Pancreas (tissue), 10 donors: ENCODE measurements around the gene RBM19. TPM values are rescaled to one million over a fixed set of nuclear protein-coding genes. Genes with fewer than 3 reads are reported as not detected.

Experiments used
- ATAC-seq, 4 donors: fragments of 200-7000 bp; cut with Tn5 transposase; one replicate each; pipeline versions ENCODE4 v1.8.0 to v1.9.1; 2020; ENCODE audit warnings: mild to moderate bottlenecking in 4 of 4, moderate library complexity in 4 of 4
- DNase-seq, 6 donors: peaks; one replicate each; pipeline ENCODE4 v3.0.0-alpha.2; 2020
- FAIRE-seq: peaks from 2 replicates; lab custom pipeline; 2012; peaks lifted over from hg19 to GRCh38; lab: Jason Lieb, UNC
- H3K27ac ChIP-seq, 4 donors: fragments of 200-600 bp; sonication (generic); 1 replicate in 3 of 4; 2 replicates in 1 of 4; pipeline versions ENCODE4 v1.5.0 to v1.8.0; 2020
- H3K27me3 ChIP-seq, 4 donors: fragments of 200-600 bp; one replicate each; pipeline ENCODE4 v1.8.0; 2021
- H3K36me3 ChIP-seq, 3 donors: fragments of 200-600 bp; sonication (generic) in 1 of 3; one replicate each; pipeline versions ENCODE4 v1.5.0 to v1.8.0; 2020 to 2021
- H3K4me1 ChIP-seq, 3 donors: fragments of 200-600 bp; one replicate each; pipeline ENCODE4 v1.8.0; 2021
- H3K4me3 ChIP-seq, 4 donors: fragments of 200-600 bp; sonication (generic) in 2 of 4; one replicate each; pipeline versions ENCODE4 v1.5.0 to v1.8.0; 2020 to 2021
- H3K9me3 ChIP-seq, 4 donors: fragments of 200-600 bp; one replicate each; pipeline ENCODE4 v1.8.0; 2021
- WGBS, 2 donors: extraction: QIAGEN DNeasy Blood & Tissue Kit; methylation state at CpG; one replicate each; pipeline ENCODE4 v1.1.7; 2013; 5-methylcytosine and 5-hydroxymethylcytosine counted together
- intact Hi-C, 3 donors: fragments of 100-400 bp; cut with DNase I; formaldehyde crosslinking; loops; one replicate each; pipeline versions ENCODE4 v1.11.1 to v1.14.2; 2022
- polyA plus RNA-seq, 2 donors: library from polyadenylated mRNA; stranded (reverse); fragments of 200-250 nt; gene quantifications; one replicate each; pipeline ENCODE4 v1.2.3, GENCODE V29; 2013
- total RNA-seq, 6 donors: library from RNA; stranded (reverse); fragmentation: NEBNext Ultra II Directional in 4 of 6; extraction: Animal tissue kit (Norgen Biotek cat#: 25700) in 4 of 6; gene quantifications; one replicate each; pipeline versions ENCODE4 v1.2.1 to v1.2.4, GENCODE V29; 2021 to 2023
- TF ChIP-seq, protein P1 (sequence below), 4 donors: fragments of 200-600 bp; sonication (generic) in 3 of 4; IDR thresholded peaks; one replicate each; pipeline versions ENCODE4 v1.5.0 to v1.8.0; 2021; ENCODE audit warnings: antibody characterized with exemption in 4 of 4
- donor health status: healthy with polysubstance abuse.
- donor health status: DM: no; HTN: no; CAD: no; lungs with moderate emphysema.
- donor health status: DM: no; HTN: no; CAD: no.
- donor health status: control.
- donor health status: control.
- donor health status: Bipolar disorder and iron deficiency.
- donor health status: DM: yes; HTN: yes; CAD: no.
- donor health status: DM: no; HTN: no; CAD: no.
- donor health status: DM: no; HTN: no; CAD: no.
- donor health status: DM: yes; HTN: yes; CAD: no.

Gene RBM19
- total and polyA plus RNA-seq, 8 donors = 13.9 to 32.2 (median 15.8) TPM

DNA sequence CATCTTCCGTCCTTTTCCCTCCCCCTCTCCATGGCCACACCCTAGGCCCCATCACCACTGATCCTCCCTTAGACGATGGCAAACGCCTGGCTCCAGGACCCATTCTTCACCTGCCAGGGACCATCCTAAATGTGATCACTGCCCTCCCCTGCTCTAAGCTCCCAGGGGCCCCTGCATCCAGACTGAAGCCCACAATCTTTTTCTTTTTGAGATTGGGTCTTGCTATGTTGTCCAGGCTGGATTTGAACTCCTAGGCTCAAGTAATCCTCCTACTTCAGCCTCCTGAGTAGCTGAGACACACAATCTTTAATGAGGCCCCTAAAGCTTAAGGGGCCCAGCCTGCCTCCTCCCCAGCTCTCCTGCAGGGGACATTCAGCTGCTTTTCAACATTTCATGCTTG is 15.3 kb downstream of the RBM19 start:
- intact Hi-C loops = no loop called here
- WGBS, 2 donors = 86 to 93% methylated on average over 3 of the region's 3 CpGs
- no peak for ATAC-seq
- no peak for FAIRE-seq
- Histone ChIP-seq H3K9me3 (no peaks in the 10 kb centered on the region), H3K36me3 (peaks cover 0 to 74% (median 20%) of the 10 kb centered on the region in 3 donors), H3K27me3 (no peaks in the 10 kb centered on the region), H3K4me1 (no peaks in the 10 kb centered on the region), H3K27ac (no peak overlapping the region), H3K4me3 (no peak overlapping the region)
- TF ChIP-seq, protein P1, sequence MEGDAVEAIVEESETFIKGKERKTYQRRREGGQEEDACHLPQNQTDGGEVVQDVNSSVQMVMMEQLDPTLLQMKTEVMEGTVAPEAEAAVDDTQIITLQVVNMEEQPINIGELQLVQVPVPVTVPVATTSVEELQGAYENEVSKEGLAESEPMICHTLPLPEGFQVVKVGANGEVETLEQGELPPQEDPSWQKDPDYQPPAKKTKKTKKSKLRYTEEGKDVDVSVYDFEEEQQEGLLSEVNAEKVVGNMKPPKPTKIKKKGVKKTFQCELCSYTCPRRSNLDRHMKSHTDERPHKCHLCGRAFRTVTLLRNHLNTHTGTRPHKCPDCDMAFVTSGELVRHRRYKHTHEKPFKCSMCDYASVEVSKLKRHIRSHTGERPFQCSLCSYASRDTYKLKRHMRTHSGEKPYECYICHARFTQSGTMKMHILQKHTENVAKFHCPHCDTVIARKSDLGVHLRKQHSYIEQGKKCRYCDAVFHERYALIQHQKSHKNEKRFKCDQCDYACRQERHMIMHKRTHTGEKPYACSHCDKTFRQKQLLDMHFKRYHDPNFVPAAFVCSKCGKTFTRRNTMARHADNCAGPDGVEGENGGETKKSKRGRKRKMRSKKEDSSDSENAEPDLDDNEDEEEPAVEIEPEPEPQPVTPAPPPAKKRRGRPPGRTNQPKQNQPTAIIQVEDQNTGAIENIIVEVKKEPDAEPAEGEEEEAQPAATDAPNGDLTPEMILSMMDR (IDR thresholded peaks at IDR 0.05) = no peak
- DNase-seq = no peak

GRCh38 chr12:113949321-113950305 is 16.5 kb downstream of the RBM19 start:
- ATAC-seq (no peak), FAIRE-seq (no peak), DNase-seq (no peak)
- Histone ChIP-seq H3K36me3 (peaks cover 4 to 74% (median 16%) of the 10 kb centered on the region in 3 donors), H3K4me3 (no peak overlapping the region), H3K4me1 (no peaks in the 10 kb centered on the region), H3K27me3 (no peaks in the 10 kb centered on the region), H3K9me3 (no peaks in the 10 kb centered on the region), H3K27ac (no peak overlapping the region)
- 90 to 93% methylated on average over 10 of the region's 10 CpGs for WGBS, 2 donors
- intact Hi-C loops = no loop called here
- TF ChIP-seq, protein P1 (IDR thresholded peaks at IDR 0.05) = no peak

DNA sequence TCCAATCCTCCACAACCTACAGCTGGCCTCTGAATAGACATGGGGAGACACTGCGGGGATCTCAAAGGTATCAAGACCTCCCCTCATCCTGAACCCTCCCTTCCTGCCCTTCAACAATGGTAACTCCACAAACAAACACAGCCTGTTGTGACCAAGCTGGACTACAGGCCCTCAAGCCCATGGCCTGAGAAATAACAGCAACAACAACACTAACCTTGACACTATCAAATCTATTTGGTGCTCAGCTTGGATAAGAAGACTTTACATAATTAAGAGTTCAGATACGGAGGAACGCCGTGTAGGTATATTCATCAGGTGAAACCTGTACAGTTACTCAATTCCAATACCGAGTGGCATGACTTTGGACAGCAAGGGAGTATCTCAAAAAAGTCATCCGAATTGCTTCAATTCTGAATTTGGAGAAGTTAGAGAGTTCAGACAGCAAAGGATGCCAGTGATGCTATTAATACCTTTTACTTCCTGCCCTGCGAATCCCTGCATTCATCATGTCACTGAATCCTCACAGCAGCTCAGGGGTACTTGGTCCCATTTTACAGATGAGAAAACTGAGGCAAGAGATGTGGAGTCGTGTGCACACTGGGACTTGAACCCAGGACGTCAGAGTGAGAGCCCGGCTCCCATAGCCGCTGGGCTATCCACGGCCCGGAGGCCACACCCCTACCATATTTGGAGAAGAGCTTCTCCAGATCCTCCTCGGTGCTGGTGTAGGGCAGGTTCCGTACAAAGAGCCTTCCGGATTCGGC is 17.8 kb downstream of the RBM19 start:
- Histone ChIP-seq H3K36me3 (peaks cover 4 to 75% (median 10%) of the 10 kb centered on the region in 3 donors), H3K4me3 (no peak overlapping the region), H3K27ac (no peak overlapping the region), H3K9me3 (no peaks in the 10 kb centered on the region), H3K27me3 (no peaks in the 10 kb centered on the region), H3K4me1 (no peaks in the 10 kb centered on the region)
- intact Hi-C loops = no loop called here
- FAIRE-seq = no peak
- TF ChIP-seq, protein P1 (IDR thresholded peaks at IDR 0.05) = no peak
- DNase-seq = no peak
- ATAC-seq = no peak
- WGBS, 2 donors = 92 to 94% methylated on average over 17 of the region's 17 CpGs

- H3K27me3 ChIP-seq = no peaks in the 10 kb centered on the region
- TF ChIP-seq, protein P1 (IDR thresholded peaks at IDR 0.05) = no peak
- H3K27ac ChIP-seq = no peak overlapping the region
- intact Hi-C loops = no loop called here
- 92 to 99% methylated on average over 8 of the region's 8 CpGs for WGBS, 2 donors
- H3K4me3 ChIP-seq = no peak overlapping the region
- no peaks in the 10 kb centered on the region for H3K9me3 ChIP-seq
- FAIRE-seq (no peak), ATAC-seq (no peak), DNase-seq (no peak)
- peaks cover 4 to 71% (median 12%) of the 10 kb centered on the region in 3 donors for H3K36me3 ChIP-seq
- H3K4me1 ChIP-seq = no peaks in the 10 kb centered on the region
Measured at GRCh38 chr12:113946175-113946574, 19.9 kb downstream of the RBM19 start.
